Activated CD8-positive, alpha-beta memory T cell treated with anti-CD3 and anti-CD28 coated beads, Interleukin-2, amount 50 U/mL, for 24 hours (primary cell): ENCODE data around the gene CEP85L.

Experiments
- DNase-seq: peaks from one replicate; pipeline ENCODE4 v3.0.0-alpha.2; 2020; ENCODE audit errors: extremely low read depth

Gene CEP85L

GRCh38 chr6:118621799-118622470 is 29.5 kb downstream of the CEP85L start:
- DNase-seq: no peak

- no peak for DNase-seq
These were observed 31.2 kb downstream of the CEP85L start for GRCh38 chr6:118620202-118620601.

GRCh38 chr6:118618676-118619377 is 32.6 kb downstream of the CEP85L start:
- peak; percentile 34 for DNase-seq

GRCh38 chr6:118617417-118617816 is 34.0 kb downstream of the CEP85L start:
- DNase-seq: no peak

- DNase-seq: no peak
These were observed 40.1 kb downstream of the CEP85L start for GRCh38 chr6:118611334-118611733.

GRCh38 chr6:118606858-118607257 is 44.5 kb downstream of the CEP85L start:
- no peak for DNase-seq

GRCh38 chr6:118606268-118606667 is 45.1 kb downstream of the CEP85L start:
- no peak for DNase-seq

- DNase-seq: no peak
These were observed 48.0 kb downstream of the CEP85L start for GRCh38 chr6:118603372-118603771.

GRCh38 chr6:118602300-118602699 is 49.1 kb downstream of the CEP85L start:
- no peak for DNase-seq

GRCh38 chr6:118598324-118598723 is 53.1 kb downstream of the CEP85L start:
- DNase-seq: no peak

GRCh38 chr6:118597636-118598035 is 53.8 kb downstream of the CEP85L start:
- no peak for DNase-seq

GRCh38 chr6:118596774-118597320 is 54.5 kb downstream of the CEP85L start:
- DNase-seq: no peak

- DNase-seq: no peak
These were observed 56.5 kb downstream of the CEP85L start for GRCh38 chr6:118594877-118595276.

- DNase-seq: no peak
These were observed 59.5 kb downstream of the CEP85L start for GRCh38 chr6:118591897-118592296.

GRCh38 chr6:118589649-118590365 is 61.6 kb downstream of the CEP85L start:
- no peak for DNase-seq

- no peak for DNase-seq
These were observed 62.2 kb downstream of the CEP85L start for GRCh38 chr6:118589186-118589585.

GRCh38 chr6:118588626-118589025 is 62.8 kb downstream of the CEP85L start:
- DNase-seq: no peak

- no peak for DNase-seq
These were observed 64.5 kb downstream of the CEP85L start for GRCh38 chr6:118586746-118587485.

- DNase-seq: no peak
These were observed 66.5 kb downstream of the CEP85L start for GRCh38 chr6:118584911-118585310.

GRCh38 chr6:118581489-118581959 is 69.9 kb downstream of the CEP85L start:
- no peak for DNase-seq

GRCh38 chr6:118580585-118581419 is 70.6 kb downstream of the CEP85L start:
- no peak for DNase-seq
